ENCODE measurements around the gene MBOAT7. TPM values are rescaled to one million over a fixed set of nuclear protein-coding genes. Genes with fewer than 3 reads are reported as not detected.

The MBOAT7 gene
- total and polyA plus RNA-seq, 4 donors = 39.0 to 154 (median 73.3) TPM

GRCh38 chr19:54188215-54188871, 1.0 kb downstream of the MBOAT7 start:
- Histone ChIP-seq H3K4me1 (ENCODE audit: control insufficient read depth in 5 of 5, insufficient read depth in 5 of 5, low read length in 5 of 5) (peaks cover 0 to 21% (median 8%) of the 10 kb centered on the region in 5 donors), H3K36me3 (ENCODE audit: control insufficient read depth in 4 of 4, insufficient read depth in 4 of 4, low read length in 4 of 4) (peaks cover 0 to 18% (median 11%) of the 10 kb centered on the region in 4 donors), H3K27me3 (ENCODE audit: control insufficient read depth in 3 of 3, insufficient read depth in 3 of 3, low read length in 2 of 3) (no peaks in the 10 kb centered on the region), H3K9me3 (ENCODE audit: control insufficient read depth in 4 of 4, insufficient read depth in 3 of 4, low read length in 3 of 4) (no peaks in the 10 kb centered on the region), H3K27ac (ENCODE audit: low read depth in 1 of 2, low read length in 1 of 2) (peak overlapping the region; percentile 81 to 96), H3K9ac (ENCODE audit: insufficient read depth in 1 of 2, low read length in 2 of 2) (peak overlapping the region; percentile 56 to 76), H3K4me3 (no peak overlapping the region)
- ATAC-seq (ENCODE audit: insufficient read depth, low FRiP score) (no peak), DNase-seq (peak in 1 of 3 donors; percentile 15)
- WGBS, 2 donors = 9 to 18% methylated on average over 12 of the region's 12 CpGs
- TF ChIP-seq CTCF (IDR thresholded peaks at IDR 0.05; ENCODE audit: control extremely low read depth, extremely low read depth) = no peak

- no peak overlapping the region for H3K9ac ChIP-seq (ENCODE audit: insufficient read depth in 1 of 2, low read length in 2 of 2)
- peaks cover 0 to 15% (median 6%) of the 10 kb centered on the region in 4 donors for H3K36me3 ChIP-seq (ENCODE audit: control insufficient read depth in 4 of 4, insufficient read depth in 4 of 4, low read length in 4 of 4)
- no peak overlapping the region for H3K4me3 ChIP-seq
- no peaks in the 10 kb centered on the region for H3K9me3 ChIP-seq (ENCODE audit: control insufficient read depth in 4 of 4, insufficient read depth in 3 of 4, low read length in 3 of 4)
- H3K27ac ChIP-seq (ENCODE audit: low read depth in 1 of 2, low read length in 1 of 2) = no peak overlapping the region
- 92 to 93% methylated on average over 11 of the region's 11 CpGs for WGBS, 2 donors
- DNase-seq = no peak
- peaks cover 0 to 15% (median 6%) of the 10 kb centered on the region in 5 donors for H3K4me1 ChIP-seq (ENCODE audit: control insufficient read depth in 5 of 5, insufficient read depth in 5 of 5, low read length in 5 of 5)
- TF ChIP-seq CTCF (IDR thresholded peaks at IDR 0.05; ENCODE audit: control extremely low read depth, extremely low read depth) = no peak
- no peaks in the 10 kb centered on the region for H3K27me3 ChIP-seq (ENCODE audit: control insufficient read depth in 3 of 3, insufficient read depth in 3 of 3, low read length in 2 of 3)
- ATAC-seq (ENCODE audit: insufficient read depth, low FRiP score) = no peak
Measured at GRCh38 chr19:54186934-54187381, 2.4 kb downstream of the MBOAT7 start.

- ATAC-seq (ENCODE audit: insufficient read depth, low FRiP score) (no peak), DNase-seq (no peak)
- no peaks in the 10 kb centered on the region for H3K9me3 ChIP-seq (ENCODE audit: control insufficient read depth in 4 of 4, insufficient read depth in 3 of 4, low read length in 3 of 4)
- no peak overlapping the region for H3K27ac ChIP-seq (ENCODE audit: low read depth in 1 of 2, low read length in 1 of 2)
- H3K4me1 ChIP-seq (ENCODE audit: control insufficient read depth in 5 of 5, insufficient read depth in 5 of 5, low read length in 5 of 5) = peaks cover 0 to 10% (median 4%) of the 10 kb centered on the region in 5 donors
- no peak for TF ChIP-seq CTCF (IDR thresholded peaks at IDR 0.05; ENCODE audit: control extremely low read depth, extremely low read depth)
- H3K27me3 ChIP-seq (ENCODE audit: control insufficient read depth in 3 of 3, insufficient read depth in 3 of 3, low read length in 2 of 3) = no peaks in the 10 kb centered on the region
- H3K9ac ChIP-seq (ENCODE audit: insufficient read depth in 1 of 2, low read length in 2 of 2) = no peak overlapping the region
- no peak overlapping the region for H3K4me3 ChIP-seq
- 87 to 90% methylated on average over 8 of the region's 8 CpGs for WGBS, 2 donors
- peaks cover 0 to 16% (median 6%) of the 10 kb centered on the region in 4 donors for H3K36me3 ChIP-seq (ENCODE audit: control insufficient read depth in 4 of 4, insufficient read depth in 4 of 4, low read length in 4 of 4)
Measured at GRCh38 chr19:54186351-54186750, 3.0 kb downstream of the MBOAT7 start.

Data from lung (tissue), 12 donors.